Neural cell (in vitro differentiated cells): ENCODE measurements around the gene ABI2. TPM values are rescaled to one million over a fixed set of nuclear protein-coding genes. Genes with fewer than 3 reads are reported as not detected.

Experiments
- H2AFZ ChIP-seq: fragments of 200-600, 300-800 bp; sonication (generic), shearing (Covaris generic); 2 replicates; pipeline ENCODE4 v1.6.0; 2014; ENCODE audit warnings: low read depth, mild to moderate bottlenecking, antibody characterized with exemption, low read length, moderate library complexity
- H3F3A ChIP-seq: fragments of 200-600 bp; shearing (Covaris generic); 2 replicates; pipeline ENCODE4 v1.6.1; 2016; ENCODE audit warnings: mild to moderate bottlenecking, moderate library complexity, mixed read lengths, antibody characterized with exemption, low read length; ENCODE audit not compliant: insufficient read depth, poor library complexity, severe bottlenecking
- H3K27ac ChIP-seq: fragments of 200-600, 300-800 bp; sonication (generic), shearing (Covaris generic); 2 replicates; pipeline ENCODE4 v1.5.1; 2014; ENCODE audit warnings: mild to moderate bottlenecking, low read length, moderate library complexity
- H3K27me3 ChIP-seq: fragments of 300-800, 200-600 bp; sonication (generic), shearing (Covaris generic); 2 replicates; pipeline ENCODE4 v1.6.0; 2014; ENCODE audit warnings: mild to moderate bottlenecking, low read depth, low read length, moderate library complexity; ENCODE audit not compliant: insufficient read depth
- H3K36me3 ChIP-seq: fragments of 300-800, 200-600 bp; sonication (generic), shearing (Covaris generic); 2 replicates; pipeline ENCODE4 v1.5.1; 2014; ENCODE audit warnings: mild to moderate bottlenecking, antibody characterized with exemption, low read length, moderate library complexity; ENCODE audit not compliant: insufficient read depth
- H3K4me2 ChIP-seq: fragments of 300-800, 200-600 bp; sonication (generic), shearing (Covaris generic); 2 replicates; pipeline ENCODE4 v1.6.0; 2014; ENCODE audit warnings: mild to moderate bottlenecking, low read length
- H3K4me3 ChIP-seq: fragments of 300-800, 200-600 bp; sonication (generic), shearing (Covaris generic); 2 replicates; pipeline ENCODE4 v1.5.1; 2014; ENCODE audit warnings: mild to moderate bottlenecking, low read length, moderate library complexity
- H3K79me2 ChIP-seq: fragments of 200-600 bp; shearing (Covaris generic); replicated peaks from 2 replicates; pipeline ENCODE4 v1.6.0; 2014; ENCODE audit warnings: mild to moderate bottlenecking, low read length, moderate library complexity; ENCODE audit not compliant: insufficient read depth
- H3K9ac ChIP-seq: fragments of 300-800, 200-600 bp; sonication (generic), shearing (Covaris generic); 2 replicates; pipeline ENCODE4 v1.6.1; 2016; ENCODE audit warnings: mild to moderate bottlenecking, low read length, mixed read lengths
- H3K9me2 ChIP-seq: fragments of 200-600 bp; shearing (Covaris generic); 2 replicates; pipeline ENCODE4 v1.6.1; 2016; ENCODE audit warnings: mild to moderate bottlenecking, low read length, mixed read lengths; ENCODE audit not compliant: insufficient read depth
- H3K9me3 ChIP-seq: fragments of 200-600, 300-800 bp; sonication (generic), shearing (Covaris generic); 2 replicates; pipeline ENCODE4 v1.6.1; 2016; ENCODE audit warnings: mild to moderate bottlenecking, mixed run types, low read length, moderate library complexity, mixed read lengths
- H4K20me1 ChIP-seq: fragments of 200-600 bp; shearing (Covaris generic); 2 replicates; pipeline ENCODE4 v1.6.1; 2016; ENCODE audit warnings: mild to moderate bottlenecking, mixed run types; ENCODE audit not compliant: insufficient read depth
- CTCF ChIP-seq: fragments of 450-650 bp; IDR thresholded peaks from 2 replicates; pipeline ENCODE4 v1.5.1; 2014; ENCODE audit warnings: antibody characterized with exemption, mild to moderate bottlenecking, moderate library complexity; ENCODE audit not compliant: poor library complexity, severe bottlenecking
- EP300 ChIP-seq: fragments of 450-650 bp; conservative IDR thresholded peaks from 2 replicates; pipeline ENCODE4 v1.6.1; 2014; ENCODE audit warnings: antibody characterized with exemption, mild to moderate bottlenecking, moderate library complexity; ENCODE audit not compliant: poor library complexity, severe bottlenecking
- EZH2 ChIP-seq: fragments of 200-600, 300-800 bp; shearing (Covaris generic), sonication (generic); IDR thresholded peaks from 2 replicates; pipeline ENCODE4 v1.6.1; 2014; ENCODE audit warnings: antibody characterized with exemption, low read length, borderline replicate concordance, mild to moderate bottlenecking; ENCODE audit not compliant: insufficient read depth, poor library complexity, severe bottlenecking
- MXI1 ChIP-seq: fragments of 450-650 bp; conservative IDR thresholded peaks from 2 replicates; pipeline ENCODE4 v1.6.1; 2014; ENCODE audit warnings: antibody characterized with exemption, mild to moderate bottlenecking; ENCODE audit not compliant: poor library complexity, severe bottlenecking
- POLR2AphosphoS5 ChIP-seq: IDR thresholded peaks from 2 replicates; pipeline ENCODE4 v1.6.1; 2012
- RAD21 ChIP-seq: fragments of 450-650 bp; conservative IDR thresholded peaks from 2 replicates; pipeline ENCODE4 v1.6.1; 2014; ENCODE audit warnings: antibody characterized with exemption, mild to moderate bottlenecking, moderate library complexity
- REST ChIP-seq: IDR thresholded peaks from 2 replicates; pipeline ENCODE4 v1.6.1; 2012; ENCODE audit warnings: borderline replicate concordance
- SMC3 ChIP-seq: fragments of 450-650 bp; conservative IDR thresholded peaks from 2 replicates; pipeline ENCODE4 v1.6.1; 2014; ENCODE audit warnings: antibody characterized with exemption, mild to moderate bottlenecking, moderate library complexity; ENCODE audit not compliant: poor library complexity
- TAF1 ChIP-seq: IDR thresholded peaks from 2 replicates; pipeline ENCODE4 v1.6.1; 2012; ENCODE audit warnings: low read depth
- polyA plus RNA-seq: library from polyadenylated mRNA; depleted of rRNA; stranded (reverse); fragments of >200 nt; gene quantifications from 2 replicates; pipeline ENCODE4 v1.2.3, GENCODE V29; 2014

The ABI2 gene
- polyA plus RNA-seq, 1 donor from 2014 or later, result 128 TPM

- no peaks in the 10 kb centered on the region for H3F3A ChIP-seq
- no peak for TF ChIP-seq REST
- TF ChIP-seq POLR2AphosphoS5, result no peak
- no peak for TF ChIP-seq CTCF
- TF ChIP-seq EZH2, result no peak
- TF ChIP-seq TAF1, result no peak
- TF ChIP-seq SMC3, result no peak
- no peak for TF ChIP-seq EP300
- TF ChIP-seq RAD21, result no peak
- no peak for TF ChIP-seq MXI1
- no peak overlapping the region for H3K27ac ChIP-seq
- no peaks in the 10 kb centered on the region for H3K9me2 ChIP-seq
- no peak overlapping the region for H3K9ac ChIP-seq
- no peaks in the 10 kb centered on the region for H3K9me3 ChIP-seq
- H3K4me3 ChIP-seq, result no peak overlapping the region
- no peaks in the 10 kb centered on the region for H4K20me1 ChIP-seq
- peaks cover 7% of the 10 kb centered on the region for H3K36me3 ChIP-seq
- H3K27me3 ChIP-seq, result no peaks in the 10 kb centered on the region
- no peak overlapping the region for H2AFZ ChIP-seq
- no peak overlapping the region for H3K4me2 ChIP-seq
- no peaks in the 10 kb centered on the region for H3K79me2 ChIP-seq
Measured at GRCh38 chr2:203407496-203407895, 79.3 kb downstream of the ABI2 start.

GRCh38 chr2:203412546-203413331, 84.5 kb downstream of the ABI2 start:
- Histone ChIP-seq H3K4me3 (no peak overlapping the region), H3K9ac (no peak overlapping the region), H3K27me3 (no peaks in the 10 kb centered on the region), H3K4me2 (no peak overlapping the region), H3F3A (no peaks in the 10 kb centered on the region), H2AFZ (no peak overlapping the region), H3K36me3 (peaks cover 12% of the 10 kb centered on the region), H4K20me1 (no peaks in the 10 kb centered on the region), H3K27ac (no peak overlapping the region), H3K9me2 (no peaks in the 10 kb centered on the region), H3K79me2 (no peaks in the 10 kb centered on the region), H3K9me3 (no peaks in the 10 kb centered on the region)
- TF ChIP-seq REST (no peak), EZH2 (no peak), CTCF (no peak), RAD21 (no peak), POLR2AphosphoS5 (peak; percentile 20), MXI1 (no peak), SMC3 (no peak), TAF1 (no peak), EP300 (peak; percentile 34)
